Calu3 (cell line): Measurements from ENCODE around the gene FAR2. TPM values are rescaled to one million over a fixed set of nuclear protein-coding genes. Genes with fewer than 3 reads are reported as not detected.
A peak's percentile ranks its signal among the peaks of the same experiment; 100 is the strongest.

Experiments
- BruUV-seq: library from RNA; stranded (reverse); fragments of 400-500 nt; replicated peaks from 2 replicates; lab custom pipeline; 2021; lab: Mats Ljungman, UMichigan
- CTCF ChIA-PET: fragments of 300-600 bp; sonication (Branson Sonifier 250); formaldehyde crosslinking; loops from one replicate; lab custom pipeline; 2022; ENCODE audit warnings: antibody characterized with exemption; lab: Charles Lee
- DNase-seq: peaks from one replicate; pipeline ENCODE4 v3.0.0; 2022
- H3K27ac Mint-ChIP-seq: one replicate; pipeline ENCODE4 v1.8.0; 2022; ENCODE audit warnings: mixed read lengths; ENCODE audit not compliant: unreplicated experiment
- H3K27me3 Mint-ChIP-seq: one replicate; pipeline ENCODE4 v1.8.0; 2022; ENCODE audit warnings: mixed read lengths; ENCODE audit not compliant: unreplicated experiment
- H3K36me3 Mint-ChIP-seq: one replicate; pipeline ENCODE4 v1.8.0; 2022; ENCODE audit warnings: mild to moderate bottlenecking, moderate library complexity, mixed read lengths; ENCODE audit not compliant: insufficient read depth, unreplicated experiment
- H3K4me1 Mint-ChIP-seq: one replicate; pipeline ENCODE4 v1.8.0; 2022; ENCODE audit warnings: mild to moderate bottlenecking, low read depth, mixed read lengths; ENCODE audit not compliant: unreplicated experiment
- H3K4me3 Mint-ChIP-seq: one replicate; pipeline ENCODE4 v1.8.0; 2022; ENCODE audit warnings: mild to moderate bottlenecking, low read depth, moderate library complexity, mixed read lengths; ENCODE audit not compliant: unreplicated experiment
- H3K9me3 Mint-ChIP-seq: one replicate; pipeline ENCODE4 v1.8.0; 2022; ENCODE audit warnings: low read depth, mixed read lengths; ENCODE audit not compliant: unreplicated experiment
- intact Hi-C: fragments of 100-400 bp; cut with micrococcal nuclease; formaldehyde crosslinking; loops from one replicate; pipeline ENCODE4 v1.10.0; 2022; ENCODE audit not compliant: unreplicated experiment
- total RNA-seq: library from RNA; stranded (reverse); gene quantifications from 2 replicates; pipeline ENCODE4 v1.2.3, GENCODE V29; 2022
- TF ChIP-seq, protein P1 (sequence below): fragments of 200-600 bp; IDR thresholded peaks from one replicate; pipeline ENCODE4 v1.8.0; 2022; ENCODE audit warnings: antibody characterized with exemption; ENCODE audit not compliant: unreplicated experiment

FAR2 gene
- total RNA-seq, 1 experiment from 2014 or later: 24.0 TPM

DNA sequence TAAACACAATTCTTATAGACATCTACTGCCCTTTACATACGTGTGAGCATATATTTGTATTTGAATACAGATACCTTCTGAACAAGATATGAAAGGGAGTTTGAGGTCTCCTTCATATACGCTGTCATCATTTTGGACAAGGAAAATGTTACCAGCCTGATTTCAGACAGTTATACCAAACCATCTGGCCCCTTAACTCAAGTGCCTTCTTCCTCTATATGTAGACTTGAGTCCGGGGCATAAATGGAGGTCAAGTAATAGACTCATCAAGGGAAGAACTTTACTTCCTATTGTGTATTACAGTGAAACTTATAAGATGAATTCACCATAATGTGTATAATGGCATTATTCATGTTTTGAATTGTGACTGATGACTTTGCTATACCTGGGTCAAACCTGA is 52.2 kb downstream of the FAR2 start:
- no peak for DNase-seq
- BruUV-seq: no TSS peak
- CTCF ChIA-PET: no interaction called here
- H3K27ac Mint-ChIP-seq: no peak overlapping the region
- TF ChIP-seq, protein P1, sequence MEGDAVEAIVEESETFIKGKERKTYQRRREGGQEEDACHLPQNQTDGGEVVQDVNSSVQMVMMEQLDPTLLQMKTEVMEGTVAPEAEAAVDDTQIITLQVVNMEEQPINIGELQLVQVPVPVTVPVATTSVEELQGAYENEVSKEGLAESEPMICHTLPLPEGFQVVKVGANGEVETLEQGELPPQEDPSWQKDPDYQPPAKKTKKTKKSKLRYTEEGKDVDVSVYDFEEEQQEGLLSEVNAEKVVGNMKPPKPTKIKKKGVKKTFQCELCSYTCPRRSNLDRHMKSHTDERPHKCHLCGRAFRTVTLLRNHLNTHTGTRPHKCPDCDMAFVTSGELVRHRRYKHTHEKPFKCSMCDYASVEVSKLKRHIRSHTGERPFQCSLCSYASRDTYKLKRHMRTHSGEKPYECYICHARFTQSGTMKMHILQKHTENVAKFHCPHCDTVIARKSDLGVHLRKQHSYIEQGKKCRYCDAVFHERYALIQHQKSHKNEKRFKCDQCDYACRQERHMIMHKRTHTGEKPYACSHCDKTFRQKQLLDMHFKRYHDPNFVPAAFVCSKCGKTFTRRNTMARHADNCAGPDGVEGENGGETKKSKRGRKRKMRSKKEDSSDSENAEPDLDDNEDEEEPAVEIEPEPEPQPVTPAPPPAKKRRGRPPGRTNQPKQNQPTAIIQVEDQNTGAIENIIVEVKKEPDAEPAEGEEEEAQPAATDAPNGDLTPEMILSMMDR: no peak
- no peak overlapping the region for H3K4me3 Mint-ChIP-seq
- no peaks in the 10 kb centered on the region for H3K36me3 Mint-ChIP-seq
- H3K9me3 Mint-ChIP-seq: no peaks in the 10 kb centered on the region
- no peaks in the 10 kb centered on the region for H3K27me3 Mint-ChIP-seq
- intact Hi-C loops: no loop called here
- no peaks in the 10 kb centered on the region for H3K4me1 Mint-ChIP-seq

DNA sequence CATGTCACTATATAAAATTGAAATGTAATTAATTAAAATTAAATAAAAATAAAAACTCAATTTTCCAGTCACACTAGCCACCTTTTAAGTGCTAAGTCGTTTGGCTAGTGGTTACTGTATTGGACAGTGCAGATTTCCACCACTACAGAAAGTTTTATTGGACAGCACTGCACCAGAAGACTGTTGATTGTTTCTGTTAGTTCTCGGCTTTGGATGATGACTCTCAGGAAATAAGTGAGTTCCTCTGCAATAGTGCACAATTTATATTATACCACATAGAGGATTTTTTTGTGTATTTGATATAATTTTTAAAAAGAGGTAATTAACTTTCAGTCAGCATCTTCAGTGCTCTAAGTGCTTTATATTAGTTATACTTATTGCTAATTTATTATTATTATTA is 52.7 kb downstream of the FAR2 start:
- H3K36me3 Mint-ChIP-seq: no peaks in the 10 kb centered on the region
- peaks cover 4% of the 10 kb centered on the region for H3K4me1 Mint-ChIP-seq
- H3K27ac Mint-ChIP-seq: no peak overlapping the region
- H3K9me3 Mint-ChIP-seq: no peaks in the 10 kb centered on the region
- no peak for DNase-seq
- no peak overlapping the region for H3K4me3 Mint-ChIP-seq
- TF ChIP-seq, protein P1: no peak
- no peaks in the 10 kb centered on the region for H3K27me3 Mint-ChIP-seq
- intact Hi-C loops: no loop called here
- no TSS peak for BruUV-seq
- CTCF ChIA-PET: no interaction called here

DNA sequence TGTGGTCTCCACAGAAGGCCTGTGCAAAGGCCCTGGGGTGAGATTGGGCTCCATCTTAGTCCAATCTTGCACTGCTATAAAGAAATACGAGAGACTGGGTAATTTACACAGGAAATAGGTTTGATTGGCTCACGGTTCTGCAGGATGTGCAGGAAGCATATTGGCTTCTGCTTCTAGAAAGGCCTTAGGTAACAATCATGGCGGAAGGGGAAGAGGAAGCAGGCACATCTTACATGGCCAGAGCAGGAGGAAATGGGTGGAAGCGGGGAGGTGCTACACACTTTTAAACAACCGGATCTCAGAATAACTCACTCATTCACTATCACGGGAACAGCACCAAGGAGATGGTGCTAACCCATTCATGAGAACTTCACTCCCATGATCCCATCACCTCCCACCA is 55.4 kb downstream of the FAR2 start:
- CTCF ChIA-PET: no interaction called here
- intact Hi-C loops: no loop called here
- Mint-ChIP-seq H3K27me3 (no peaks in the 10 kb centered on the region), H3K27ac (no peak overlapping the region), H3K4me1 (peaks cover 23% of the 10 kb centered on the region), H3K9me3 (no peaks in the 10 kb centered on the region), H3K36me3 (no peaks in the 10 kb centered on the region), H3K4me3 (no peak overlapping the region)
- BruUV-seq: no TSS peak
- DNase-seq: no peak
- TF ChIP-seq, protein P1: no peak

DNA sequence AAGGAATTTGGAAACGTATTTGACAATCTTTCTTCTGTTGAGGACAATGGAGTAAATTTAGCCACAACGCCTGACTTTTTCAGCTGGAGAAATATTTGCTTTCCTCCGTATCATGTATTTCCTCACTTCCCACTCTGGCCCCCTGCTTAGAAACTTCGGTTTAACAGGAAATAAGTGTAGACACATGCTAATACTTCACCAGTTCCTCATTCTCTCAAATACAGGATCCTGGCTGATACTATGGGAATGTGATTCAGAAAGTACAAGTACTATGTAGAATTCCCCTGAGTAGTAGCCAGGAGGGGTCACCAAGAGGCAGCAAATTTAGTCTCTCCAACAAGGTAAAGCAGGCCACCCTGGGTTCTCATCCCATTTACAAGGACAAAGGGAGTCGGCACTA is 58.0 kb downstream of the FAR2 start:
- DNase-seq: no peak
- H3K27me3 Mint-ChIP-seq: no peaks in the 10 kb centered on the region
- H3K9me3 Mint-ChIP-seq: no peaks in the 10 kb centered on the region
- H3K4me3 Mint-ChIP-seq: no peak overlapping the region
- no peaks in the 10 kb centered on the region for H3K36me3 Mint-ChIP-seq
- peak overlapping the region; percentile 20 for H3K27ac Mint-ChIP-seq
- peaks cover 26% of the 10 kb centered on the region for H3K4me1 Mint-ChIP-seq
- TF ChIP-seq, protein P1: no peak
- intact Hi-C loops: no loop called here
- CTCF ChIA-PET: interaction anchor here (0.6 kb wide), 1 partner anchor 1669 kb away, joined by 3 read pairs; no protein-coding TSS in a partner anchor
- no TSS peak for BruUV-seq
